ENCODE results near the gene CDH23. TPM values are rescaled to one million over a fixed set of nuclear protein-coding genes. Genes with fewer than 3 reads are reported as not detected.
A peak's percentile ranks its signal among the peaks of the same experiment; 100 is the strongest.
"Not testable (repeated sequence)": the region's sequence is repeated elsewhere in the genome, so short reads cannot be mapped to it uniquely, and the experiment has no call there.

Gene CDH23
- polyA plus RNA-seq (ENCODE audit: insufficient read length), result 4.2 TPM

GRCh38 chr10:71396711-71397295 is at the start of gene CDH23:
TSS of gene CDH23 (plus strand) at chr10:71396920. CDS start at chr10:71439832, 42,912 bp downstream.
- DNase-seq, result peak; percentile 40

DNA sequence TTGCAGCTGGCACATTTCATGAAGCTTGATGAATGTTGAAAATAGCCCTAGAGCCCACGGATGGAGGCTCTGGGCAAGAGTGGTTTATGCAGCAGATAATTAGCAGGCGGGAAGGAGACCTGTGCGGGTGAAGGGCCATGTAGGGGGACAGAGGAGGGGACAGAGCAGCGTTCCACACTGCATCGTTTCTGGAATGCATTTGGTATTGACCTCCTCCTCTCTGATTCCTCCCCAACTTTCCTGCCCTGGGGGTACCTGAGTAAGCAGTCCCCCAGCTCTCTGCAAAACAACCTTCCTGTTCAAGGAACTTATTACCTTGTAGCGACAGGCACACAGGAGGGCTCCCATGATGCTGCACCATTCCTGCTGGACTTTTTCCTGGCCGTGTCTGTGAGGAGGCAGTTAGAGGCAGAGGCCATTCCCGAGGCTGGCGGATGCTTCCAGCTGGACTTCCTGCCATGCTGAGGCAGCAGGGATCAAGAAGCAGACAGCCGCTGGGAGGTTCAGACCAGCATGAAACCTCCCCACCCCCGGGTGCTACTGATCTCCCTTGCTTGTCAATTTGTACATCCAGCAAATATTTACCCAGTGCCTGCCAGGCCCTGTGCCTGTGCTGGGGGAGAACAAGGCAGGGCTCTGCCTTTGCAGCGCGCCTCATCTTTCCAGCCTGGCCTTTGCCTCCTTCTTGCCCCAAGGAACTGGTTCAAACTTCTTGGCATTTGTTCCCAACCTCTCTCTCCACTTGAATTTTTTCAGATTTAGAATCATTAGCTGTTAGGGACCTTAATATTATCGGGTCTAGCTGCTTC is 48.9 kb upstream of the CDH23 start:
- no peak for DNase-seq

DNA sequence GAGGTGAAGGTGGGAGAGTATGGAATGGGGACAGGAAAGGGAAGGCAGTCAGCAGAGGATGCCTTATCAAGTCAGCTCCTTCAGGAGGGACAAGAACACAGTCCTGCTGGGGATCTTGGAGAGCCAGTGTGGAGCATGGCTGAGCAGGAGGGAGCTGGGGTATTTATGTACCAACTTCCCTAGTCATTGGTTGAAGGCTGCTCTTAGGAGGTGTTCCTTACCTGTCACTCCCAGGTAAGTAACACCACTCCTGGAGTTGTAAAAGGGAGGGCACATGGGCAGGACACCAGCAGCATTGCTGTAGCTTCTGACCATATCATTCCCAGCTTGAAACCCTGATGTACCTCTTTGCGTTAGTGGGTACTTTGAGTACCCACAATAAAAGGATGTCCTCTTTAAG is 47.9 kb upstream of the CDH23 start:
- DNase-seq, result no peak

DNA sequence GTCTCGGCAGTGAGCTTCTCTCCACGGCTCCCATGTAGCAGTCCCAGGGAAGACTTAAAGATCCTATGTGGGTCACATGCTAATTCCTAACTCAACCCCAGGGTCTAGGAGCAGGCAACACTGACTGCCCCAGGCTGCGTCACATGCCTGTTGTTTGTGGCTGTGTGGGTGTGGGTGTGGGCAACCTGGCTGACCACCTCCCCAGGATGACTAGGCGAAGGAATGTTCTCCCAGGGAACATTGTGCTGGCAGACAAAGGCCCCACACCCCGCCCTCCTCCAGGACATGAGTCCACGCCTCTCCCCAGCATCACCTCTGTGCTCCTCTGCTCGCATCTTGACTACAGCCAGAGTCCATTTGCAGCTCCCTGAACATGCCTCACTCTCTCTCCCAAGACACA is 47.3 kb upstream of the CDH23 start:
- no peak for DNase-seq

- no peak for DNase-seq
Measured at GRCh38 chr10:71351087-71351486, 45.6 kb upstream of the CDH23 start.

DNA sequence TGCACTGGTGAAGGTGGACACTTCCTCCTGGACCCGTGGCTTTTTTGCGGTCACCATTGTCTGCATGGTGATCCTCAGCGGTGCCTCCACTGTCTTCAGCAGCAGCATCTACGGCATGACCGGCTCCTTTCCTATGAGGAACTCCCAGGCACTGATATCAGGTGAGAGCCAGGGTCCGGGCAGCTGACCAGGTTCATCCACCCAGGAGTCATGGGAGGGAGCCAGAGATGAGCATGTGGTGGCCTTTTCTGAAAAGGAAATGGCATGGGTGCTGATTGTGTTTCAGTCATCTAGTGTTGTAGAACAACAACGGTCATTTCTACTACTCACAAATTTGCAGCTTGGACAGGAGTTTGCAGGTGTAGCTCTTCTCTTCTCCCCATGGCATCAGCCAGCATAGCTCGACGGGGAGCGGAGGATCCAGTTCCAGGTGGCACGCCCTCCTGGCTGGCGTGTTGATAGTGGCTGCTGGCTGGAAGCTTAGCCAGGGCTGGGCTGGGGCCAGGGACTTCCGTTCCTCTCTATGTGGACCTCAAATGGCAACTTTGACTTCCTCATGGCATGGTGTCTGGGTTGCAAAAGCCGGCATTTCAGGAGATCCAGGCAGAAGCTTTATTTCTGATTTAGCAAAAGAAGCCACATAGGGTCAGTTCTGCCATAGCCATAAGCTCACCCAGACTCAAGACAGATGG is 44.9 kb upstream of the CDH23 start:
- no peak for DNase-seq

- no peak for DNase-seq
Measured at GRCh38 chr10:71353639-71354038, 43.1 kb upstream of the CDH23 start.

- no peak for DNase-seq
Measured at GRCh38 chr10:71354776-71355175, 41.9 kb upstream of the CDH23 start.

- no peak for DNase-seq
Measured at GRCh38 chr10:71355886-71356285, 40.8 kb upstream of the CDH23 start.

GRCh38 chr10:71357792-71358265 is 38.9 kb upstream of the CDH23 start:
- no peak for DNase-seq

- no peak for DNase-seq
Measured at GRCh38 chr10:71358277-71358676, 38.4 kb upstream of the CDH23 start.

GRCh38 chr10:71358906-71359305 is 37.8 kb upstream of the CDH23 start:
- DNase-seq, result not testable (repeated sequence)

- peak; percentile 47 for DNase-seq
Measured at GRCh38 chr10:71359364-71360046, 37.2 kb upstream of the CDH23 start.

GRCh38 chr10:71360735-71361134 is 36.0 kb upstream of the CDH23 start:
- DNase-seq, result no peak

GRCh38 chr10:71361581-71361980 is 35.1 kb upstream of the CDH23 start:
- no peak for DNase-seq

GRCh38 chr10:71362141-71362540 is 34.6 kb upstream of the CDH23 start:
- DNase-seq, result no peak

GRCh38 chr10:71363936-71364335 is 32.8 kb upstream of the CDH23 start:
- no peak for DNase-seq

DNA sequence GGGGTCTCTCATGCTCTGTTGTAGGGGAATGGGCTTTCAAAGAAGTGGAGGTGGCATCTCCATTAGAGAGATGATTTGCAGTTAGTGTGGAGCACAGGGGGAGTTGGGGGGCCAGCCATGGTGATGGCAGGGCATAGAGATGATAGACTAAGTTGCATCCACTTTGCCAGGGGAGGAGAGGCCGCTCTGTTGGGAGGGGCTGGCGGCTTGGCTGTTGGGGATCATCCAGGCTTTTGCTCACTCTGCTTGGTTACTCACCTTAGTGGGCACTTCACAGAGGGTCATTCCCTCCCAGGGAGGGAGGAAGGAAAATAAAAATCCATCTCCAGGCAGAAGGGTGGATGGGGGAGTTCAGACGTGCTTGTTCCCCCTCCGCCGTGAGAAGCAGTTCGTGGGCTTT is 31.4 kb upstream of the CDH23 start:
- DNase-seq, result no peak

GRCh38 chr10:71366690-71367089 is 30.0 kb upstream of the CDH23 start:
- no peak for DNase-seq

GRCh38 chr10:71367271-71367670 is 29.4 kb upstream of the CDH23 start:
- no peak for DNase-seq

GRCh38 chr10:71368176-71368575 is 28.5 kb upstream of the CDH23 start:
- DNase-seq, result no peak

GRCh38 chr10:71368643-71369042 is 28.1 kb upstream of the CDH23 start:
- DNase-seq, result no peak

DNA sequence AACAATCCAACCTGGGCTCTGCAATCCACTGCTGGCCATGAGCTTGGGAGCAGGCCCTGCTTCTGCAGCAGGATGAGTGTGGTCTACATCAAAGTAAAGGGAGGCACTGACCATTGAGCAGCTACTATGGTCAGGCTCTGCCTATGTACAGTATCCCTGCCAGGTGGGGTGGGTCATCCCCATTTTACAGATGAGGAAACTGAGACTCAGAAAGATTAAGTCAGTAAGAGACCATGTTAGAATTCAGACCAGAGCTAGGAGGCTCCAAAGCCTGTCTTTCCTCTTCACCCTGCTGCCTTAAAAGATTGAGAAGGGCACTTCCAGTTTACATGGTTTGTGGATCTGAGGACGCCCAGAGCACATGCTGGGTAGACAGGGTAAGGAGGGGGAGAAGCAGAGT is 27.1 kb upstream of the CDH23 start:
- DNase-seq, result no peak

Data from hindlimb muscle (tissue), 1 donor.